Stimulated activated CD8-positive, alpha-beta memory T cell treated with anti-CD3 and anti-CD28 coated beads, Interleukin-12 subunit alpha, Interleukin-12 subunit beta, amount 100 ng/mL, for 4 hours (primary cell): ENCODE results near the gene B2M.
"Not testable (repeated sequence)": the region's sequence is repeated elsewhere in the genome, so short reads cannot be mapped to it uniquely, and the experiment has no call there.

Source experiments
- DNase-seq: peaks from one replicate; pipeline ENCODE4 v3.0.0-alpha.2; 2020; ENCODE audit warnings: low read depth

The B2M gene

GRCh38 chr15:44698641-44699040 is 12.7 kb upstream of the B2M start:
- DNase-seq, result no peak

- not testable (repeated sequence) for DNase-seq
These were observed 10.6 kb upstream of the B2M start for GRCh38 chr15:44700676-44701075.

GRCh38 chr15:44705986-44706385 is 5.3 kb upstream of the B2M start:
- no peak for DNase-seq

- no peak for DNase-seq
These were observed 4.9 kb upstream of the B2M start for GRCh38 chr15:44706401-44706800.

GRCh38 chr15:44706946-44707636 is 4.2 kb upstream of the B2M start:
- DNase-seq, result no peak

- no peak for DNase-seq
These were observed 851 bp upstream of the B2M start for GRCh38 chr15:44710236-44711095.

GRCh38 chr15:44711743-44712345 is 527 bp downstream of the B2M start:
- DNase-seq, result peak; percentile 51

GRCh38 chr15:44712346-44713005 is 1.2 kb downstream of the B2M start:
- DNase-seq, result no peak

GRCh38 chr15:44713006-44713966 is 2.0 kb downstream of the B2M start:
- no peak for DNase-seq

- no peak for DNase-seq
These were observed 4.0 kb downstream of the B2M start for GRCh38 chr15:44715142-44715796.

GRCh38 chr15:44715797-44716334 is 4.5 kb downstream of the B2M start:
- DNase-seq, result no peak

- no peak for DNase-seq
These were observed 5.8 kb downstream of the B2M start for GRCh38 chr15:44716983-44717602.

- DNase-seq, result no peak
These were observed 7.0 kb downstream of the B2M start for GRCh38 chr15:44718180-44718926.

GRCh38 chr15:44718927-44719292 is 7.6 kb downstream of the B2M start:
- DNase-seq, result no peak

GRCh38 chr15:44719293-44719999 is 8.1 kb downstream of the B2M start:
- no peak for DNase-seq

GRCh38 chr15:44720000-44720435 is 8.7 kb downstream of the B2M start:
- DNase-seq, result not testable (repeated sequence)

- no peak for DNase-seq
These were observed 9.3 kb downstream of the B2M start for GRCh38 chr15:44720460-44721176.

- no peak for DNase-seq
These were observed 10.7 kb downstream of the B2M start for GRCh38 chr15:44722011-44722410.
